Measurements from ENCODE around the gene ANXA6. TPM values are rescaled to one million over a fixed set of nuclear protein-coding genes. Genes with fewer than 3 reads are reported as not detected.
"Not testable (repeated sequence)": the region's sequence is repeated elsewhere in the genome, so short reads cannot be mapped to it uniquely, and the experiment has no call there.

The ANXA6 gene
- 100 to 1,000 TPM; 481 to 495 TPM for total RNA-seq

DNA sequence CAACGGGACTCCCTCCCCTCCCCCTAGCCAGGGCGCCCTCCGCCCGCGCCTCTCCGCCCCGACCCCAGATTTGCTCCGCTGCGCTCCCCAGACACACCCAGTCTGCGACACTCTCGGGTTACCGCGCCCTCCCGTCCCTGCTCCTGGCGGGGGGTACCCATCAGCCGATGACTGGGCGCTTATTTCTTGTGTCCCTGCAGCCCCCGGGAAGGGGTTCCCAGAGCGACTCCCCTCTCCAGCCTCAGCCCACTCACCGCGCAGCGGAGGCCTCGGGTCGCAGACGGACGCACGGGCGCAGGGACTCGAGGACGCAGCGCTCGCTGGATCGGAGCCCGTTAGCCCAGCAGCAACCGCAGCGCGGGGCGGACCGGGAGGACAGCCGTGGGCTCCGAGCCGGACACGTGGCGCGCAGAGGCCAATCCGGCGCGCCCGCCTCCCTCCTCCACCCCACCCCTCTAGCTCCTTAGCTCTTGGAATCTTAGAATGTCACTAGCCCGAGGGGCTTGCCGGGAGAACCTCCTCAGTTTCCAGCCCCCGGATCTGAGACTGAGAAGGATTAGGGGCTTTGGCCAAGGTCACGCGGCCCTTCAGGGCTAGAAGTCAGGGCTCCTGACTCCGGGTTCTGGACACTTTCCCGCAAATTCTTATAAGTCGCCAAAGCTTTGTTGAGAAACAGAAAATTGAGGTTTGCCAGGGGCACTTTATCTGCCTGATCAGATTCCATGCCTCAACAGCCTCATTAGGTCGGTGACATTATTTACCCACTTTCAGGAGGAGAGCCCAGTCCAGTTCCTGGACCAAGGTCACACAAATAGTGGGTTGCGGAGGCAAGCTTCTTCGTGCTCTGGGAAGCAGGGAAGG is at the start of gene ANXA6:
ANXA6 (minus strand) TSS at position 354 of the 861 bp plus-strand sequence. CDS start 9,878 bp downstream, outside the sequence.
- H3K36me3 Mint-ChIP-seq (ENCODE audit: low read depth), result peaks cover 34% of the 10 kb centered on the region
- peak; percentile 81 for ATAC-seq

DNA sequence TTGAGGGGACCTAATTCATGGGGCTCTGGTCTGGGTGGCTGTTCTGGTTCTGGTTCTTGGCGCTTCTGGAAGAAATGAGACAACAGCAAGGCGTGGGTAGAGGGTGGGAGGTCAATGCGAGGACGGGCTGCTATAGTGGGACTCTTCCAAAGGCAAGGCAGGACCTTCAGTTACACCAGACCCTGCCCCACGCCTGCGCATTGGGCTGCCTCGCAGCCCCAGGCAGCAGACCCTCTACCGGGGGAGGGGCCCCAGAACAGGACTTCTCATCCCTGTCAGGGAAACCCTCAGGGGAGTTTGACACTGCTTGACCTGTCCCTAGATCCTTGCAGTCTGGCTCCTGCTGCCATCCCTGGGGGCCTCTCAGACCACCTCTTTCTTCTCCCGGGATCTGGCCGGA is 47.8 kb upstream of the ANXA6 start:
- ChIA-PET CTCF (interaction anchor here (1.5 kb wide), 1 partner anchor 80 kb away, joined by 3 read pairs; no protein-coding TSS in a partner anchor), POLR2A (interaction anchor here (2.2 kb wide), 1 partner anchor 9 kb away, joined by 9 read pairs; no protein-coding TSS in a partner anchor)
- H3K36me3 Mint-ChIP-seq (ENCODE audit: low read depth), result peaks cover 52% of the 10 kb centered on the region
- DNase-seq (no peak), ATAC-seq (no peak)
- H3K27me3 Mint-ChIP-seq (ENCODE audit: low read depth), result no peaks in the 10 kb centered on the region
- H3K4me1 Mint-ChIP-seq (ENCODE audit: low read depth), result peaks cover 57% of the 10 kb centered on the region
- H3K27ac Mint-ChIP-seq, result peak overlapping the region; percentile 56
- H3K9me3 Mint-ChIP-seq (ENCODE audit: insufficient read depth), result no peaks in the 10 kb centered on the region
- H3K4me3 Mint-ChIP-seq, result no peak overlapping the region

More for the DNA sequence above, at the start of gene ANXA6:
- H3K27me3 Mint-ChIP-seq (ENCODE audit: low read depth), result peaks cover 4% of the 10 kb centered on the region
- ChIA-PET POLR2A (interaction anchor here (0.9 to 6.4 kb wide), 8 partner anchors 9 to 95 kb away, joined by 3 to 45 read pairs (median 6); partner anchors contain the start of genes CCDC69 and GM2A), CTCF (interaction anchor here (0.9 to 12.9 kb wide), 10 partner anchors 8 to 108 kb away, joined by 3 to 172 read pairs (median 8); no protein-coding TSS in a partner anchor)
- peak within 1 kb of the TSS; percentile 95 for H3K4me3 Mint-ChIP-seq
- peak; percentile 76 for DNase-seq
- H3K27ac Mint-ChIP-seq, result peak within 1 kb of the TSS; percentile 89
- no peaks in the 10 kb centered on the region for H3K9me3 Mint-ChIP-seq (ENCODE audit: insufficient read depth)
- H3K4me1 Mint-ChIP-seq (ENCODE audit: low read depth), result peaks cover 47% of the 10 kb centered on the region

DNA sequence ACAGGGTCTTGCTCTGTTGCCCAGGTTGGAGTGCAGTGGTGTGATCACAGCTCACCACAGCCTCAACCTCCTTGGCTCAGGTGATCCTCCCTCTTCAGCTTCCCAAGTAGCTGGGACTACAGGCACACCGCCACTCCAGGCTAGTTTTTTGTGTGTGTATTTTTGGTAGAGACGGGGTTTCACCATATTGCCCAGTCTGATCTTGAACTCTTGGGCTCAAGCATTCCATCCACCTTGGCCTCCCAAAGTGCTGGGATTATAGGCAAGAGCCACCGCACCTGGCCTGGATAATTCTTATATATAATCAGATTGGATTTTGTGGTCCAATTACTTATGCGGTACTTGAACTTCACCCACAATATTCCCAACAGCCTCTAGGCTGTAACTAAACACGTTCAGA is 46.5 kb upstream of the ANXA6 start:
- H3K9me3 Mint-ChIP-seq (ENCODE audit: insufficient read depth), result no peaks in the 10 kb centered on the region
- DNase-seq (no peak), ATAC-seq (no peak)
- H3K4me1 Mint-ChIP-seq (ENCODE audit: low read depth), result peaks cover 46% of the 10 kb centered on the region
- peaks cover 56% of the 10 kb centered on the region for H3K36me3 Mint-ChIP-seq (ENCODE audit: low read depth)
- no peaks in the 10 kb centered on the region for H3K27me3 Mint-ChIP-seq (ENCODE audit: low read depth)
- CTCF ChIA-PET, result interaction anchor here (0.7 to 1.8 kb wide), 2 partner anchors 19 to 35 kb away, joined by 3 to 7 read pairs; partner anchors contain the start of gene CCDC69
- POLR2A ChIA-PET, result interaction anchor here (0.7 to 3.3 kb wide), 4 partner anchors 8 to 18 kb away, joined by 4 to 22 read pairs (median 12); no protein-coding TSS in a partner anchor
- no peak overlapping the region for H3K4me3 Mint-ChIP-seq
- H3K27ac Mint-ChIP-seq, result no peak overlapping the region

DNA sequence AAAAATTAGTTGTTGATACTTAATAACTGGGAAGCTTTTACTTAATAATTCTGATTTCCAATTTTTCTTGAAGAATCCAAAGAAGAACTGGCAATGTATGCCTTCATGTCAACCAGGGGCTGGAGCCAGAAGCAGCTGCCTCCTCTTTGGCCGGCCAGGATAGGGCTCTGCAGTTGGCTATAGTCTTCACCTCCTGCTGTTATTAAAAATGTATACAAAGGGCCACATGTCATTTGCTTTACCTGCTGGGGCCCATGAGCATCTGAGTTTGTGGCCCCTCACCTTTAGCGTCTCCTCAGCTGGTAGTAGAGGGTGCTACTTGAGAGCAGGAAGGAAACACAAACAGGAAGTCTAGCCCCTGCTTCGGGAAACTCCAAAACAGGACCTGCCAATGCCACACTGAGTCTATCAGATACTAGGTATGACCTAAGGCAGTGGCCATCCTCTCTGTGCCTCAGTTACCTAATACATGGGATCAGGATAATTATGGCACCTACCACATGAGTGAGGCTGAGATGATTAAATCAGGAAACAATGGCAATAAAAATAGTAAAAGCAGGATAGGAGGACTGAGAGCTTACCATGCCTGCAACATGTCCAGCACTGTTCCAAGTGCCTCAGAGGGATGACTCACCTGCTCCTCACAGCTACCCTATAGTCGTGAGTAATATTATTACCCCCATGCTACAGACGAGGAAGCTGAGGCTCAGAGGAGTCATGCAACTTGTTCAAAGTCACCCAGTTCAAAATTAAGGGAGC is 45.0 kb upstream of the ANXA6 start:
- H3K4me3 Mint-ChIP-seq, result peak overlapping the region; percentile 22
- H3K27ac Mint-ChIP-seq, result peak overlapping the region; percentile 75
- peak; percentile 84 for ATAC-seq
- no peaks in the 10 kb centered on the region for H3K9me3 Mint-ChIP-seq (ENCODE audit: insufficient read depth)
- ChIA-PET CTCF (interaction anchor here (1.4 to 2.0 kb wide), 5 partner anchors 10 to 77 kb away, joined by 4 to 8 read pairs (median 6); no protein-coding TSS in a partner anchor), POLR2A (interaction anchor here (0.7 to 3.3 kb wide), 5 partner anchors 9 to 543 kb away, joined by 3 to 22 read pairs (median 4); partner anchors contain the start of gene CCDC69)
- H3K27me3 Mint-ChIP-seq (ENCODE audit: low read depth), result no peaks in the 10 kb centered on the region
- no peak for DNase-seq
- peaks cover 34% of the 10 kb centered on the region for H3K4me1 Mint-ChIP-seq (ENCODE audit: low read depth)
- peaks cover 55% of the 10 kb centered on the region for H3K36me3 Mint-ChIP-seq (ENCODE audit: low read depth)

DNA sequence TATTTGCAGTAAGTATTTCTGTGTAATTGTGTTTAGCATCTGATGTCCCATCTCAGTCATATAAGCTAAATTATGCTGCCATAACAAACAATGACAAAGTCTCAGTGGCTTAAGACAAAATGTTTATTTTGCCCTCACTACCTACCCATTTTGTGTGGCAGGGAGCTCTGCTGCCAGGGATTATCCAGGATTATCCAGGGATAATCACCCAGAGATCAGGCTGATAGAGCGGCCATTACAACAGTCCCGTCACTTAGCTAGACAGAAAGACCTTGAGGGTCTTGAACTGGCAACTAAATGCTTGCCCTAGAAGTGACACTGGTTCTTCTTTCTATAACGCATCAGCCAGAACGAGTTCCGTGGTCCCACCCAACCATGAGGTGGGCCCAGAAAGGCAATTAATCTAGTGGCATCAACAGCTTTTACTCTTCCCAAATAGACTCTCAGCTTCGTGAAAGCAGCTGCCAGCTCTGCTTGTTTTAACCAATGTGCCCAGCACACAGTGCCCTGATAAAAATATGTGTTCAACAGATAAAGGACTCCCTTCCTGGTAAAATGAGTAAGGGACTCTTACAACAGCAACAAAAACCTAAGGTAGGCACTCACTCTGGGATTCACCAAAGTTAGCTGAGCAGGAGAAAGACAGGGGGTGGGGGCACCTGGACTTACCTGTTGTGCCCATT is 43.5 kb upstream of the ANXA6 start:
- H3K36me3 Mint-ChIP-seq (ENCODE audit: low read depth), result peaks cover 66% of the 10 kb centered on the region
- no peaks in the 10 kb centered on the region for H3K9me3 Mint-ChIP-seq (ENCODE audit: insufficient read depth)
- ChIA-PET POLR2A (interaction anchor here (0.9 to 3.3 kb wide), 3 partner anchors 11 to 43 kb away, joined by 3 to 22 read pairs (median 15); partner anchors contain the start of gene ANXA6), CTCF (interaction anchor here (1.1 to 1.6 kb wide), 4 partner anchors 36 to 86 kb away, joined by 3 to 8 read pairs (median 4); no protein-coding TSS in a partner anchor)
- H3K4me1 Mint-ChIP-seq (ENCODE audit: low read depth), result peaks cover 45% of the 10 kb centered on the region
- ATAC-seq (no peak), DNase-seq (no peak)
- no peak overlapping the region for H3K4me3 Mint-ChIP-seq
- H3K27me3 Mint-ChIP-seq (ENCODE audit: low read depth), result no peaks in the 10 kb centered on the region
- H3K27ac Mint-ChIP-seq, result peak overlapping the region; percentile 55

DNA sequence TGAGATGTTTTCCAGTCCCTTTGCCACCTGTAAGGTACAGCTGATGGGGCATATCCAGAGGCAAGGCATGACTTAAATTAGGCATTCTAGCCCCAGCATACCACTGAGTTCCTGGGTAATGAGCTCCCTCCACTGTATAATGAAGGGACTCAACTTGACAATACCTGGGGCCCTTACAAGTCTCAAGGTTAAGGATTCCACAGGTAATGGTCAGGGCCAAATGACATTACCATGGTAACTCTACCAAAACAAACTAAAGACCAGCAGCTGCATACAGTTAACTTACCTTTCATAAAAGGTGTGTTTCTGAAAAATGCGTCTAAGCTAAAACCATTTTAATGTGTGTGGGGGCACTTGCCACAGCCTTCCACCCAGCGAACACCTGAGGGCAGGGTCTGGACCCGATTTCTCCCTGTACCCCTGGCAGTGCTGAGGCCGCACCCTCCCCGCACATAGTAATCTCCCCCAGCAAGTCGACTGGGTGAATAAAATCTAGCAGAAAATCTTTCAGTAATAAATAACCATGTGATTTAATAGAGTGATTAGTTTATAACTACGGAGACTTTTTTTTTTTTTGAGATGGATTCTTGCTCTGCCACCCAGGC is 42.1 kb upstream of the ANXA6 start:
- Mint-ChIP-seq H3K27ac (peak overlapping the region; percentile 3), H3K9me3 (ENCODE audit: insufficient read depth) (no peaks in the 10 kb centered on the region), H3K27me3 (ENCODE audit: low read depth) (no peaks in the 10 kb centered on the region), H3K4me3 (no peak overlapping the region), H3K36me3 (ENCODE audit: low read depth) (peaks cover 72% of the 10 kb centered on the region), H3K4me1 (ENCODE audit: low read depth) (peaks cover 45% of the 10 kb centered on the region)
- CTCF ChIA-PET, result interaction anchor here (0.9 to 1.5 kb wide), 4 partner anchors 12 to 41 kb away, joined by 3 to 4 read pairs (median 3); no protein-coding TSS in a partner anchor
- POLR2A ChIA-PET, result interaction anchor here (1.0 kb wide), 1 partner anchor 43 kb away, joined by 4 read pairs; no protein-coding TSS in a partner anchor
- ATAC-seq, result no peak
- no peak for DNase-seq

DNA sequence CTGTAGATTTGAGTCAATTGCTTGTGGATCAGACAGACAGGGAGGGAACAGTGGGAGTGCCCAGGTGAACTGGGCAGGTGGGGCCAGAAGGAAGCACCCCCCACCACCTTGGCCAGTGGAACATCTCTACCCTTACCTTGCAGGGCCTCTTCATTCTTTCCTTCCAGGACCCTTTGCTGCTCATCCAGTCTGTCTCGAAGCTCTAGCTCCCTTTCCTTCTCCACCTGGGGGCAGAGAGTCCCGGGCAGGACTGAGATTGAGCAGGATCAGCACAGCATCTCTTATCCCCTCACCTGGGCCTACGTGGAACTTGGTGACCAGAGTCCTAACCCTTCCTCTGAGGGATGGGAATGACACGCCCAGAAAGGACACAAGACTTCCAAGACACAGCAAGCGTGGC is 41.3 kb upstream of the ANXA6 start:
- DNase-seq (no peak), ATAC-seq (no peak)
- H3K4me3 Mint-ChIP-seq, result no peak overlapping the region
- no peak overlapping the region for H3K27ac Mint-ChIP-seq
- ChIA-PET CTCF (interaction anchor here (1.0 to 1.4 kb wide), 3 partner anchors 34 to 42 kb away, joined by 3 read pairs; no protein-coding TSS in a partner anchor), POLR2A (interaction anchor here (1.0 kb wide), 1 partner anchor 44 kb away, joined by 4 read pairs; no protein-coding TSS in a partner anchor)
- no peaks in the 10 kb centered on the region for H3K9me3 Mint-ChIP-seq (ENCODE audit: insufficient read depth)
- no peaks in the 10 kb centered on the region for H3K27me3 Mint-ChIP-seq (ENCODE audit: low read depth)
- peaks cover 40% of the 10 kb centered on the region for H3K4me1 Mint-ChIP-seq (ENCODE audit: low read depth)
- peaks cover 73% of the 10 kb centered on the region for H3K36me3 Mint-ChIP-seq (ENCODE audit: low read depth)

DNA sequence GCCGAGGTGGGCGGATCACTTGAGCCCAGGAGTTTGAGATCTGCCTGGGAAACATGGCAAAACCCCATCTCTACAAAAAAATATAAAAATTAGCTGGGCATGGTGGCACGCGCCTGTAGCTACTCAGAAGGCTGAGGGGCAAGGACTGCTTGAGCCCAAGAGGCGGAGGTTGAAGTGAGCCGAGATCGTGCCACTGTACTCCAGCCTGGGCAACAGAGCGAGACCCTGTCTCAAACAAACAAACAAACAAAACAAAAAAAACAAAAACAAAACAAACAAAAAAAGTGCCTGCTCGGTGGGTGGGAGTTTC is 39.7 kb upstream of the ANXA6 start:
- H3K4me1 Mint-ChIP-seq (ENCODE audit: low read depth), result peaks cover 29% of the 10 kb centered on the region

DNA sequence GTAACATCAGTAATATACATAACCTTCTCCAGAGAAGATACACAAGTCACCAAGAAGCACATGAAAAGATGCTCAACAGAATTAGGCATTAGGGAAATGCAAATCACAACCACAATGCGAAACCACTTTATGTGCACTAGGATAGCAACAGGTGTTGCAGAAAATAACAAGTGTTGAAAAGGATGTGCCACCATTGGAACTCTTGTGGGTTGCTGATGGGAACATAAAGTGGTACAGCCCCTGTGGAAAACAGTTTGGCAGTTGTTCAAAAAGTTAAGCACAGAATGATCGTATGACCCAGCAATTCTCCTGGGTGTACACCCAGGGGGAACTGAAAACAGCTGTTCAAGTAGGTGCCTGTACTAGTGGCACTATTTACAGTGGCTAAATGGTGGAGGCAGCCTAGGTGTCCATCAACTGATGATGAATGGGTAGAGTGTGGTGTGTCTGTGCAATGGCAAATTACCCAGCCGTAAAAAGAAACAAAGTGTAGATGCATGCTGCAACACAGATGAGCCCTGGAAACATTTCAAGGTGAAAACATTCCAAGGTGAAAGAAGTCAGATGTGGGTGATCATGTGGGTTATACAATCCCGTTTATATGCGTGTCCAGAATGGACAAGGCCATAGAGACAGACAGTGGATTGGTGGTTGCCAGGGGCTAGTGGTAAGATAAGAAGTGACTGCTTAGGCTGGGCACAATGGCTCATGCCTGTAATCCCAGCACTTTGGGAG is 39.1 kb upstream of the ANXA6 start:
- H3K9me3 Mint-ChIP-seq (ENCODE audit: insufficient read depth), result peaks cover 15% of the 10 kb centered on the region
- DNase-seq (no peak), ATAC-seq (peak; percentile 39)
- H3K4me3 Mint-ChIP-seq, result no peak overlapping the region
- POLR2A ChIA-PET, result interaction anchor here (0.5 kb wide), 1 partner anchor 562 kb away, joined by 3 read pairs; no protein-coding TSS in a partner anchor
- peaks cover 29% of the 10 kb centered on the region for H3K4me1 Mint-ChIP-seq (ENCODE audit: low read depth)
- H3K36me3 Mint-ChIP-seq (ENCODE audit: low read depth), result peaks cover 82% of the 10 kb centered on the region
- CTCF ChIA-PET, result interaction anchor here (1.5 kb wide), 1 partner anchor 42 kb away, joined by 4 read pairs; no protein-coding TSS in a partner anchor
- H3K27ac Mint-ChIP-seq, result peak overlapping the region; percentile 30
- H3K27me3 Mint-ChIP-seq (ENCODE audit: low read depth), result no peaks in the 10 kb centered on the region

More for the DNA sequence above, 39.7 kb upstream of the ANXA6 start:
- H3K9me3 Mint-ChIP-seq (ENCODE audit: insufficient read depth), result peaks cover 11% of the 10 kb centered on the region
- ATAC-seq; H3K27me3 Mint-ChIP-seq (ENCODE audit: low read depth); H3K4me3 Mint-ChIP-seq; H3K27ac Mint-ChIP-seq; DNase-seq: not testable (repeated sequence)
- POLR2A ChIA-PET, result interaction anchor here (0.5 kb wide), 1 partner anchor 562 kb away, joined by 3 read pairs; no protein-coding TSS in a partner anchor
- peaks cover 79% of the 10 kb centered on the region for H3K36me3 Mint-ChIP-seq (ENCODE audit: low read depth)
- CTCF ChIA-PET, result interaction anchor here (1.5 kb wide), 1 partner anchor 41 kb away, joined by 4 read pairs; no protein-coding TSS in a partner anchor

DNA sequence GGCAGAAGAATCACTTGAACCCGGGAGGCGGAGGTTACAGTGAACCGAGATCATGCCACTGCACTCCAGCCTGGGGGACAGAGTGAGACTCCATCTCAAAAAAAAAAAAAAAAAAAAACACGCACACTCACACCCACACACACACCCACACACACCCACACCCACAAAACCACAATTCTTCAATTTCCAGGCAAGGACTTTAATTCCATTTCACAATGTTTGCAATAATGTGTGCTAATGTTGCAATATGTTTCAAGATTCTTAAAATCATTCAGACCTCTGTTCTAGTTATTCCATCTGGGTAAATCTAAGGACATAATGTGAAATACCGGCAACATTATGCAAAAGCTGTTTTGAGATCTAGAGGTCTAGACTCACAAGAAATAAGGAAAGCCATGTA is 38.0 kb upstream of the ANXA6 start:
- DNase-seq (no peak), ATAC-seq (no peak)
- Mint-ChIP-seq H3K27me3 (ENCODE audit: low read depth) (no peaks in the 10 kb centered on the region), H3K36me3 (ENCODE audit: low read depth) (peaks cover 84% of the 10 kb centered on the region), H3K9me3 (ENCODE audit: insufficient read depth) (peaks cover 23% of the 10 kb centered on the region), H3K4me1 (ENCODE audit: low read depth) (peaks cover 33% of the 10 kb centered on the region), H3K27ac (peak overlapping the region; percentile 68), H3K4me3 (no peak overlapping the region)
- ChIA-PET POLR2A (no interaction called here), CTCF (no interaction called here)

Data from activated CD8-positive, alpha-beta T cell treated with anti-CD3 and anti-CD28 coated beads, Interleukin-2, amount 10 ng/mL, durations not matched to agents 7 days and 5 days (primary cell).